Vagina (tissue), 2 donors: Measurements from ENCODE around the gene CCDC33.

Experiments used
- POLR2A ChIP-seq, 2 donors: fragments of 450-650 bp; IDR thresholded peaks; one replicate each; pipeline ENCODE4 v1.6.1; 2017; ENCODE audit warnings: antibody characterized with exemption in 2 of 2, mild to moderate bottlenecking in 2 of 2, moderate library complexity in 2 of 2
- TF ChIP-seq, protein P1 (sequence below), 3 experiments: fragments of 450-650 bp in 2 of 3; fragments of 200-600 bp in 1 of 3; sonication (generic) in 1 of 3; IDR thresholded peaks; one replicate each; pipeline ENCODE4 v1.5.1; 2017 to 2019; ENCODE audit warnings: antibody characterized with exemption in 3 of 3, mild to moderate bottlenecking in 2 of 3, moderate library complexity in 2 of 3

DNA sequence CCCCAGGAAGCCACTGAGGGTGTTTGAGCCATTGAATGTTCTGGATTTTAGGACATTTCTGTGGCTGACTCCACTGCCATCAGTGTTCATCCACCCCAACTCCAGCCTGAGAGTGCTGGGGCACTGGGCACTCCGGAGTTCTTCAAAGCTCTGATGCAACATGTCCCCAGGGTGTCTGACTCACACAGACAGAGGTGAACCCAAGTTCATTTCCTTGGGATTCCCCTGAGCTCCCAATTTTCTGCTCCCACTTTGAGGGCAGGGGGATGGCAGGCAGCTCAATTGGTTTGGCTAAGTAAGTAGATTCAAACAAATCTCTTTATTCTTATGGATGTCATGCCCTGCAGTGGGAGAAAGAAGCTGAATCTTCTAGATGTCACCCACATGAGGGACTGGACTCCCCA lies 35.7 kb upstream of the CCDC33 start:
- TF ChIP-seq, protein P1, sequence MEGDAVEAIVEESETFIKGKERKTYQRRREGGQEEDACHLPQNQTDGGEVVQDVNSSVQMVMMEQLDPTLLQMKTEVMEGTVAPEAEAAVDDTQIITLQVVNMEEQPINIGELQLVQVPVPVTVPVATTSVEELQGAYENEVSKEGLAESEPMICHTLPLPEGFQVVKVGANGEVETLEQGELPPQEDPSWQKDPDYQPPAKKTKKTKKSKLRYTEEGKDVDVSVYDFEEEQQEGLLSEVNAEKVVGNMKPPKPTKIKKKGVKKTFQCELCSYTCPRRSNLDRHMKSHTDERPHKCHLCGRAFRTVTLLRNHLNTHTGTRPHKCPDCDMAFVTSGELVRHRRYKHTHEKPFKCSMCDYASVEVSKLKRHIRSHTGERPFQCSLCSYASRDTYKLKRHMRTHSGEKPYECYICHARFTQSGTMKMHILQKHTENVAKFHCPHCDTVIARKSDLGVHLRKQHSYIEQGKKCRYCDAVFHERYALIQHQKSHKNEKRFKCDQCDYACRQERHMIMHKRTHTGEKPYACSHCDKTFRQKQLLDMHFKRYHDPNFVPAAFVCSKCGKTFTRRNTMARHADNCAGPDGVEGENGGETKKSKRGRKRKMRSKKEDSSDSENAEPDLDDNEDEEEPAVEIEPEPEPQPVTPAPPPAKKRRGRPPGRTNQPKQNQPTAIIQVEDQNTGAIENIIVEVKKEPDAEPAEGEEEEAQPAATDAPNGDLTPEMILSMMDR (IDR thresholded peaks at IDR 0.05) = no peak
- TF ChIP-seq POLR2A (IDR thresholded peaks at IDR 0.05) = no peak
